Keratinocyte (primary cell): Measurements from ENCODE around the gene TNNT3. TPM values are rescaled to one million over a fixed set of nuclear protein-coding genes. Genes with fewer than 3 reads are reported as not detected.

Experiments used
- DNase-seq: peaks from one replicate; pipeline ENCODE4 v3.0.0-alpha.2; 2011; ENCODE audit warnings: low read depth, missing footprints, low spot score
- FAIRE-seq: peaks from 2 replicates; lab custom pipeline; 2011; peaks lifted over from hg19 to GRCh38; lab: Jason Lieb, UNC
- H2AFZ ChIP-seq: 2 replicates; pipeline ENCODE4 v1.6.0; 2012; ENCODE audit warnings: low read length, control low read depth, inconsistent platforms; ENCODE audit not compliant: control insufficient read depth
- H3K27ac ChIP-seq: 2 replicates; pipeline ENCODE4 v1.5.1; 2011; ENCODE audit warnings: low read length; ENCODE audit not compliant: control insufficient read depth, insufficient read depth
- H3K27me3 ChIP-seq: 3 replicates; pipeline ENCODE4 v1.6.0; 2011; ENCODE audit warnings: low read length; ENCODE audit not compliant: control insufficient read depth, insufficient read depth; ENCODE audit errors: extremely low read depth
- H3K36me3 ChIP-seq, 2 experiments: 2 replicates in 1 of 2; 3 replicates in 1 of 2; pipeline ENCODE4 v1.5.1; 2011; ENCODE audit warnings: low read length in 2 of 2, mild to moderate bottlenecking in 1 of 2; ENCODE audit not compliant: control insufficient read depth in 2 of 2, insufficient read depth in 2 of 2; ENCODE audit errors: extremely low read depth in 1 of 2
- H3K4me1 ChIP-seq: 3 replicates; pipeline ENCODE4 v1.5.1; 2011; ENCODE audit warnings: low read length; ENCODE audit not compliant: control insufficient read depth, insufficient read depth; ENCODE audit errors: extremely low read depth
- H3K4me2 ChIP-seq: 3 replicates; pipeline ENCODE4 v1.6.0; 2011; ENCODE audit warnings: low read depth, low read length; ENCODE audit not compliant: control insufficient read depth, insufficient read depth; ENCODE audit errors: extremely low read depth
- H3K4me3 ChIP-seq, 3 experiments: fragments of 200-600 bp in 1 of 3; sonication (generic) in 1 of 3; 2 replicates in 2 of 3; 3 replicates in 1 of 3; pipeline ENCODE4 v1.5.1; 2011 to 2016; ENCODE audit warnings: low read length in 3 of 3, mild to moderate bottlenecking in 3 of 3, control low read depth in 2 of 3, inconsistent platforms in 1 of 3, low read depth in 1 of 3, mixed read lengths in 1 of 3, mixed run types in 1 of 3, moderate library complexity in 1 of 3; ENCODE audit not compliant: control insufficient read depth in 2 of 3, insufficient read depth in 2 of 3; ENCODE audit errors: extremely low read depth in 1 of 3
- H3K79me2 ChIP-seq: 2 replicates; pipeline ENCODE4 v1.6.0; 2012; ENCODE audit warnings: low read length; ENCODE audit not compliant: control insufficient read depth, insufficient read depth
- H3K9ac ChIP-seq: 3 replicates; pipeline ENCODE4 v1.6.0; 2011; ENCODE audit warnings: low read length; ENCODE audit not compliant: control insufficient read depth, insufficient read depth; ENCODE audit errors: extremely low read depth
- H3K9me1 ChIP-seq: 3 replicates; pipeline ENCODE4 v1.6.0; 2011; ENCODE audit warnings: low read length; ENCODE audit not compliant: control insufficient read depth, insufficient read depth; ENCODE audit errors: extremely low read depth
- H3K9me3 ChIP-seq: 2 replicates; pipeline ENCODE4 v1.5.1; 2012; ENCODE audit warnings: low read depth, low read length; ENCODE audit not compliant: control insufficient read depth
- H4K20me1 ChIP-seq: 3 replicates; pipeline ENCODE4 v1.6.0; 2011; ENCODE audit warnings: low read length; ENCODE audit not compliant: control insufficient read depth, insufficient read depth; ENCODE audit errors: extremely low read depth
- EZH2 ChIP-seq: IDR thresholded peaks from one replicate; pipeline ENCODE4 v1.6.1; 2012; ENCODE audit warnings: inconsistent platforms, mild to moderate bottlenecking, low read length, moderate library complexity
- dilution Hi-C: fragments of 300-500 bp; cut with MboI; formaldehyde crosslinking; loops from one replicate; pipeline ENCODE4 v1.7.0; 2020; ENCODE audit warnings: low sequenced_read_pairs; ENCODE audit not compliant: extremely low pct_ligation_motif_present
- polyA plus RNA-seq, 5 experiments: library from polyadenylated mRNA; depleted of rRNA in 3 of 5; stranded (reverse) in 3 of 5; stranded (forward) in 1 of 5; unstranded in 1 of 5; fragments of >200 nt; gene quantifications; 1 replicate in 1 of 5; 2 replicates in 3 of 5; 3 replicates in 1 of 5; pipeline versions ENCODE4 v1.2.1 to v1.2.3, GENCODE V29; 2011 to 2012; ENCODE audit warnings: missing spikeins in 2 of 5, low read depth in 1 of 5, low replicate concordance in 1 of 5
- TF ChIP-seq, protein P1 (sequence below), 3 experiments: IDR thresholded peaks in 1 of 3; conservative IDR thresholded peaks in 1 of 3; optimal IDR thresholded peaks in 1 of 3; 2 replicates in 2 of 3; 3 replicates in 1 of 3; pipeline versions ENCODE3 to v1.5.1; 2011; ENCODE audit warnings: low read length in 3 of 3, mild to moderate bottlenecking in 3 of 3, moderate library complexity in 2 of 3, control low read depth in 1 of 3, inconsistent platforms in 1 of 3; ENCODE audit not compliant: insufficient read depth in 2 of 3; ENCODE audit errors: extremely low read depth in 1 of 3

TNNT3 gene
- polyA plus RNA-seq, 1 donor (not counting 4 experiments of a cell fraction or from before 2014, with no cell fraction given) = 0.09 TPM

GRCh38 chr11:1889941-1890855, 29.3 kb upstream of the TNNT3 start:
- peaks cover 3% of the 10 kb centered on the region for H3K27me3 ChIP-seq
- no peaks in the 10 kb centered on the region for H3K9me1 ChIP-seq
- H3K27ac ChIP-seq = no peak overlapping the region
- no peaks in the 10 kb centered on the region for H3K36me3 ChIP-seq
- H3K4me1 ChIP-seq = no peaks in the 10 kb centered on the region
- no peak for TF ChIP-seq EZH2
- TF ChIP-seq, protein P1, sequence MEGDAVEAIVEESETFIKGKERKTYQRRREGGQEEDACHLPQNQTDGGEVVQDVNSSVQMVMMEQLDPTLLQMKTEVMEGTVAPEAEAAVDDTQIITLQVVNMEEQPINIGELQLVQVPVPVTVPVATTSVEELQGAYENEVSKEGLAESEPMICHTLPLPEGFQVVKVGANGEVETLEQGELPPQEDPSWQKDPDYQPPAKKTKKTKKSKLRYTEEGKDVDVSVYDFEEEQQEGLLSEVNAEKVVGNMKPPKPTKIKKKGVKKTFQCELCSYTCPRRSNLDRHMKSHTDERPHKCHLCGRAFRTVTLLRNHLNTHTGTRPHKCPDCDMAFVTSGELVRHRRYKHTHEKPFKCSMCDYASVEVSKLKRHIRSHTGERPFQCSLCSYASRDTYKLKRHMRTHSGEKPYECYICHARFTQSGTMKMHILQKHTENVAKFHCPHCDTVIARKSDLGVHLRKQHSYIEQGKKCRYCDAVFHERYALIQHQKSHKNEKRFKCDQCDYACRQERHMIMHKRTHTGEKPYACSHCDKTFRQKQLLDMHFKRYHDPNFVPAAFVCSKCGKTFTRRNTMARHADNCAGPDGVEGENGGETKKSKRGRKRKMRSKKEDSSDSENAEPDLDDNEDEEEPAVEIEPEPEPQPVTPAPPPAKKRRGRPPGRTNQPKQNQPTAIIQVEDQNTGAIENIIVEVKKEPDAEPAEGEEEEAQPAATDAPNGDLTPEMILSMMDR (optimal IDR thresholded peaks at IDR 0.05 in 1 of 3, IDR thresholded peaks at IDR 0.05 in 1 of 3, conservative IDR thresholded peaks at IDR 0.05 in 1 of 3; ENCODE audit: extremely low read depth in 1 of 3, insufficient read depth in 2 of 3, low read length in 3 of 3) = no peak
- no peaks in the 10 kb centered on the region for H3K9me3 ChIP-seq
- H4K20me1 ChIP-seq = no peaks in the 10 kb centered on the region
- no peak overlapping the region for H2AFZ ChIP-seq
- H3K9ac ChIP-seq = no peak overlapping the region
- dilution Hi-C loops = no loop called here
- H3K4me3 ChIP-seq = no peak overlapping the region
- H3K4me2 ChIP-seq = no peak overlapping the region
- DNase-seq (no peak), FAIRE-seq (no peak)
- no peaks in the 10 kb centered on the region for H3K79me2 ChIP-seq

- FAIRE-seq = no peak
- no peak overlapping the region for H3K9ac ChIP-seq
- dilution Hi-C loops = no loop called here
Observed at GRCh38 chr11:1890856-1891830, 28.4 kb upstream of the TNNT3 start.

More at GRCh38 chr11:1890856-1891830, 28.4 kb upstream of the TNNT3 start:
- Histone ChIP-seq H3K79me2 (no peaks in the 10 kb centered on the region), H2AFZ (no peak overlapping the region), H3K9me1 (no peaks in the 10 kb centered on the region), H3K4me2 (no peak overlapping the region), H4K20me1 (no peaks in the 10 kb centered on the region), H3K36me3 (no peaks in the 10 kb centered on the region), H3K27ac (no peak overlapping the region), H3K4me3 (no peak overlapping the region), H3K9me3 (no peaks in the 10 kb centered on the region), H3K27me3 (peaks cover 3% of the 10 kb centered on the region), H3K4me1 (no peaks in the 10 kb centered on the region)
- DNase-seq = no peak
- TF ChIP-seq, protein P1 (optimal IDR thresholded peaks at IDR 0.05 in 1 of 3, IDR thresholded peaks at IDR 0.05 in 1 of 3, conservative IDR thresholded peaks at IDR 0.05 in 1 of 3; ENCODE audit: extremely low read depth in 1 of 3, insufficient read depth in 2 of 3, low read length in 3 of 3) = no peak
- no peak for TF ChIP-seq EZH2
